Colonic mucosa (tissue), 4 donors: Measurements from ENCODE around the gene PACS2. TPM values are rescaled to one million over a fixed set of nuclear protein-coding genes. Genes with fewer than 3 reads are reported as not detected.

Experiments used
- DNase-seq: peaks from one replicate; pipeline ENCODE4 v3.0.0-alpha.2; 2020
- H3K27ac ChIP-seq: fragments of 200-600 bp; one replicate; pipeline ENCODE4 v1.8.0; 2021
- H3K27me3 ChIP-seq: fragments of 200-600 bp; one replicate; pipeline ENCODE4 v1.8.0; 2021
- H3K36me3 ChIP-seq: fragments of 200-600 bp; one replicate; pipeline ENCODE4 v1.8.0; 2021
- H3K4me1 ChIP-seq: fragments of 200-600 bp; one replicate; pipeline ENCODE4 v1.8.0; 2021; ENCODE audit warnings: mild to moderate bottlenecking
- H3K4me3 ChIP-seq: fragments of 200-600 bp; one replicate; pipeline ENCODE4 v1.8.0; 2021
- H3K9ac ChIP-seq, 2 donors: one replicate each; pipeline ENCODE4 v1.7.0; 2013; ENCODE audit warnings: control low read depth in 2 of 2, low read depth in 2 of 2, low read length in 2 of 2
- H3K9me3 ChIP-seq: fragments of 200-600 bp; one replicate; pipeline ENCODE4 v1.8.0; 2021
- CTCF ChIP-seq: fragments of 200-600 bp; IDR thresholded peaks from one replicate; pipeline ENCODE4 v1.8.0; 2022; ENCODE audit warnings: antibody characterized with exemption, mild to moderate bottlenecking
- intact Hi-C: fragments of 100-400 bp; cut with DNase I; formaldehyde crosslinking; loops from one replicate; pipeline ENCODE4 v1.14.1; 2022
- total RNA-seq, 2 donors: library from RNA; stranded (reverse); fragmentation: NEBNext Ultra II Directional in 1 of 2; extraction: Animal tissue kit (Norgen Biotek cat#: 25700) in 1 of 2; gene quantifications; one replicate each; pipeline ENCODE4 v1.2.1, GENCODE V29; 2021
- donor health status: healthy.
- donor health status: DM: no; HTN: no; CAD: no.
- donor health status: DM: no; HTN: no; CAD: no.

The PACS2 gene
- total RNA-seq, 2 donors from 2014 or later: 44.1 to 82.5 TPM

GRCh38 chr14:105426416-105427130, 112.0 kb downstream of the PACS2 start:
- no peaks in the 10 kb centered on the region for H3K36me3 ChIP-seq
- no peak overlapping the region for H3K9ac ChIP-seq
- intact Hi-C loops: no loop called here

GRCh38 chr14:105427412-105427811, 112.9 kb downstream of the PACS2 start:
- Histone ChIP-seq H3K9me3 (no peaks in the 10 kb centered on the region), H3K4me3 (no peak overlapping the region), H3K27me3 (no peaks in the 10 kb centered on the region), H3K36me3 (no peaks in the 10 kb centered on the region), H3K27ac (no peak overlapping the region), H3K9ac (no peak overlapping the region), H3K4me1 (no peaks in the 10 kb centered on the region)
- TF ChIP-seq CTCF: no peak
- DNase-seq: no peak
- intact Hi-C loops: no loop called here

More at GRCh38 chr14:105426416-105427130, 112.0 kb downstream of the PACS2 start:
- Histone ChIP-seq H3K27ac (no peak overlapping the region), H3K9me3 (no peaks in the 10 kb centered on the region), H3K27me3 (no peaks in the 10 kb centered on the region), H3K4me1 (no peaks in the 10 kb centered on the region), H3K4me3 (no peak overlapping the region)
- no peak for DNase-seq
- no peak for TF ChIP-seq CTCF

GRCh38 chr14:105427936-105428485, 113.5 kb downstream of the PACS2 start:
- Histone ChIP-seq H3K9me3 (no peaks in the 10 kb centered on the region), H3K27ac (no peak overlapping the region), H3K36me3 (no peaks in the 10 kb centered on the region), H3K9ac (no peak overlapping the region), H3K27me3 (no peaks in the 10 kb centered on the region), H3K4me1 (no peaks in the 10 kb centered on the region), H3K4me3 (no peak overlapping the region)
- no peak for DNase-seq
- intact Hi-C loops: no loop called here
- TF ChIP-seq CTCF: no peak

- intact Hi-C loops: no loop called here
These were observed 115.5 kb downstream of the PACS2 start for GRCh38 chr14:105430042-105430441.

GRCh38 chr14:105430565-105430964, 116.0 kb downstream of the PACS2 start:
- intact Hi-C loops: no loop called here
- H3K4me1 ChIP-seq: no peaks in the 10 kb centered on the region
- H3K4me3 ChIP-seq: no peak overlapping the region
- DNase-seq: no peak
- no peak for TF ChIP-seq CTCF
- H3K9ac ChIP-seq: no peak overlapping the region
- H3K27ac ChIP-seq: no peak overlapping the region
- no peaks in the 10 kb centered on the region for H3K27me3 ChIP-seq
- H3K36me3 ChIP-seq: no peaks in the 10 kb centered on the region
- H3K9me3 ChIP-seq: no peaks in the 10 kb centered on the region

More at GRCh38 chr14:105430042-105430441, 115.5 kb downstream of the PACS2 start:
- no peak overlapping the region for H3K27ac ChIP-seq
- H3K9me3 ChIP-seq: no peaks in the 10 kb centered on the region
- no peak overlapping the region for H3K4me3 ChIP-seq
- H3K4me1 ChIP-seq: no peaks in the 10 kb centered on the region
- H3K27me3 ChIP-seq: no peaks in the 10 kb centered on the region
- no peak for DNase-seq
- TF ChIP-seq CTCF: no peak
- no peaks in the 10 kb centered on the region for H3K36me3 ChIP-seq
- H3K9ac ChIP-seq: no peak overlapping the region
